Bronchus fibroblast of lung (primary cell): ENCODE results near the gene NFYC. TPM values are rescaled to one million over a fixed set of nuclear protein-coding genes. Genes with fewer than 3 reads are reported as not detected.

Experiments used
- total RNA-seq: library from RNA; depleted of rRNA; stranded (reverse); fragments of >200 nt; gene quantifications from 2 replicates; pipeline ENCODE4 v1.2.3, GENCODE V29; 2015

Gene NFYC
- 35.8 and 36.0 TPM in 2 replicates for total RNA-seq

GRCh38 chr1:40691538-40692428 is at the start of gene NFYC:
Gene NFYC, plus strand, starts transcription at chr1:40691704. Its CDS starts 47,140 bp downstream, at chr1:40738844.

GRCh38 chr1:40665335-40666171 is 26.0 kb upstream of the NFYC start, which contains the start of gene RIMS3:
Gene RIMS3, minus strand, starts transcription at chr1:40665682. Its CDS starts 23,757 bp downstream, at chr1:40641925.

GRCh38 chr1:40783001-40783905 is 91.7 kb downstream of the NFYC start, which contains the start of gene KCNQ4:
Gene KCNQ4, plus strand, starts transcription at chr1:40783787. Its CDS starts 307 bp downstream, at chr1:40784094.

Other genes starting within 250 kb of the NFYC start
- gene ZFP69B, start 241.2 kb upstream of the NFYC start, total RNA-seq, result 2.5 TPM in 2 replicates
- 2.8 and 3.0 TPM in 2 replicates for gene ZFP69, start 214.4 kb upstream of the NFYC start, total RNA-seq
- 8.0 and 10.3 TPM in 2 replicates for gene EXO5, start 182.9 kb upstream of the NFYC start, total RNA-seq
- 2.8 and 7.4 TPM in 2 replicates for gene ZNF684, start 160.1 kb upstream of the NFYC start, total RNA-seq
- 0.15 and 1.0 TPM in 2 replicates for gene RIMS3, start 26.0 kb upstream of the NFYC start, total RNA-seq
- gene KCNQ4, start 92.1 kb downstream of the NFYC start, total RNA-seq, result under 0.01 and 0.17 TPM in 2 replicates
- 3.0 and 3.5 TPM in 2 replicates for gene CITED4, start 170.7 kb downstream of the NFYC start, total RNA-seq